HG03460 (cell line): Measurements from ENCODE around the gene PHYKPL.

Experiments used
- ATAC-seq: cut with Tn5 transposase; IDR thresholded peaks from one replicate; pipeline ENCODE4 v1.9.1; 2021; ENCODE audit not compliant: unreplicated experiment

PHYKPL gene

DNA sequence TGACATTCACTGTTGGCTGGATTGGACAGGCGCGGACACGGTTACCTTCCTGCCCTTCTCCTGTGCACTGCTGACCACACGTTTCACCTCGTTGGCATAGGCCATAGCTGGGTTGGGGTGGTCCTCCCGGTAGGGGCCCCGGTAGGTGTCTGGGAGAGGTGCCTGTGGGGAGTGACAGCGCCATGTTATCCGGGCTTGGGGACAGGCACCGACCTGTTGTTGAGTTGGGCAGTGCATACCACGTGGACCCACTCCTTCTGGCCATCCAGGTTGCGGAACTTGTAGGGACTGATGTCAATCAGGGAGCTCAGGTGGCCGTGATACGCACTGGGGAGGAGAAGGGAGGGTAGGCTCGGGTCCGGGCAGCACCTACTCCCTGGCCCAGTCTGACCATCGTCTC lies 8.2 kb downstream of the PHYKPL start:
- ATAC-seq = no peak

DNA sequence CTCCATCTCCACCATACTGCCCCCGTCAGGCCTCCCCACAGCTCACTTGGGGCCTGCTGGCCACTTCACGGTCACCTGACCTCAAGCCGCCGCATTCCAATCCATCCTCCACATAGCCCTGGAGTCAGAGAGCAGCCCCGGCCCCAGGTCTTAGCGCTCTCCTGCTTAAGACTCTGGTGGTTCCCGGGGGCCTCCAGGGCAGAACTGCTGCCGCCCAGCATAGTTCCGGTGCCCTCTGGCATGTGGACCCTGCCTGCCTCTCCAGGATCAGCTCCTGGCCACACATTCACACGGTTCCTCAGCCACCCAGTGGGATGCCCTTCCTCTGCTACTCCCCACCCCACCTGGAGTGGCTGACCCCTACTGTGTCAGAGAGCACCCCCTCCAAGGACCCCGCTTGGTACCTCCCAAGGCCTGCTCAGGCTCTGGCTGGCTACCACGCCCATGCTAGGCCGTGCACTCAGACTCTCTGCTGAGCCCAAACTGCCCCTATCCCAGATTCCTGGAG lies 8.7 kb downstream of the PHYKPL start:
- no peak for ATAC-seq

DNA sequence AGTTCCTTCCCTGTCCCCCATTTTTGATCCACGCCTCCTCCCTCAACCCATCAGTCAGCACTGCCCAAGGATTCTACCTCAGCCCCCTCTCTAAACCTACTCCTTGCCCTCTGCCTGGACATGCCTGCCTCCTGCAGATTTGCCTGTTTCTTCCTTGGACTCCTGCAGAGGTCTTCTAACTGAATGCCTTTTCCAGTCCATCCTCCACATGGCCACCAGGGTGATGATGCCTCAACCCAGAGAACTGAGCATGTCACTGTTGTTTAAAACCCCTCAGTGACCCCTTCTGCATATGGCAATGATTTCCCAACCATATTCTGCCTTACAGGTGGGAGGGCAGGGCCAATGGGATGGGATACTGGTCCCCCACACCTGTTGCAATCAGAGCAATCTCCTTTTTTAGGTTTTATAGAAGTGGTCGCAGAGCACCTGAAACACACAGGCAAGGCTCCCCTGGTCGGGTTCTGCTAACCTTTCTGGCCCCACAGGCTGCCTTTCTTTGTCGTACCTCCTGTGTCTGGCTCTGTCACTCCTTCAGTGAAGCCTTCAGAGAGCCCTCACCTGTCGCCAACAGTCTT lies 9.3 kb downstream of the PHYKPL start:
- no peak for ATAC-seq

DNA sequence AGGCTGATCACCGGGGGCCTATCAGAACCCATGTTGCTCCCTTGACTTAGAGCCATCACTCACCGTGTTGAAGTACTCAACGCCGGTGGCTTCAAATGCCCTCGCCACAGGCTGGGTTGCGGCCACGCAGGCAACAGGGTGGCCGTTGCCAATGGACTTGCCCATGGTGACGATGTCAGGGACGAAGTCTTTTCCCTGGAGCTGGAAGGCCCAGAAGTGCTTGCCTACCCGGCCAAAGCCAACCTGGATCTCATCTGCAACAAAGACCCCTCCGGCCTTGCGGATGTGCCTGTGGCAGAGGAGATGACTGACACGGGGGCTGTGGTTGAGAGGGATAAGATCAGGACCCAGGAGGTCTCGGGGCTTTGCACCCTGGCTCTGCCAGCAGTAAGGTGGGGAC lies 10.3 kb downstream of the PHYKPL start:
- no peak for ATAC-seq

DNA sequence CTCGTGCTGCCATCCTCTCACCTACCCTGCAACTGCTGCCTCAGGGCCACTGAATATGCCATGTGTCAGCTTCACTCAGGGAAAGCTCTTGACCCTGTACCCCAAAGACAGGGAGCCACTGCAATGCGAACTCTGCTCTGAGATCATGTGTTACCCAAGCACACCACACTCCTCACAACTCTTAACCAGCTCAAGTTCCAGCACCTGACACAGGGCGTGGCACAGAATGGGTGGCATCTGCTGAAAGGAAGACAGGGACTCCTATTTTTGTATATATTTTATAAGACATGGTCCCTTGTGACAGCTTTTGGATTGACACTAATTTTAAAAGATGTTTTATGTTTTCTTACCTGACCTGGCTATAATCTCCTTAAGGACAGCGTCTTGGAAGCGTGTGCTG lies 10.7 kb downstream of the PHYKPL start:
- ATAC-seq = no peak

DNA sequence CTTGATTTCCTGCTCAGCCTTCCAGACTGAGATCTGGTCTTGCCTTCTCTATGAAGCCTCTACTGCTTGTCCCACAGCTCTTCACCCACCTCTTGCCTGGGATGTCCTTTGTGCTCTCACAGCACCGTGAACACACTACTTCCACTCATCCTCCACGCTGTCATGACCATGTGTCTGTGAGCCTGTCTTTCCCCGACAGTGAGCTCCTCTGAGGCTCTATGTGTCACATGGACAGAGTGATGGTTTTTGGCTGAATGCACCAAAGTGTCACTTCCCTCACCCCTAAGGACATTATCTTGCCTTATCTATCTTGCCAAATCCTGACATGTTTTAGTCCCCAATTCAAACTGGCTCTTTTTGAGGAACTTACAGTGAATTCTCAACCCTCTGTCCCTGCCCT lies 11.3 kb downstream of the PHYKPL start:
- no peak for ATAC-seq

DNA sequence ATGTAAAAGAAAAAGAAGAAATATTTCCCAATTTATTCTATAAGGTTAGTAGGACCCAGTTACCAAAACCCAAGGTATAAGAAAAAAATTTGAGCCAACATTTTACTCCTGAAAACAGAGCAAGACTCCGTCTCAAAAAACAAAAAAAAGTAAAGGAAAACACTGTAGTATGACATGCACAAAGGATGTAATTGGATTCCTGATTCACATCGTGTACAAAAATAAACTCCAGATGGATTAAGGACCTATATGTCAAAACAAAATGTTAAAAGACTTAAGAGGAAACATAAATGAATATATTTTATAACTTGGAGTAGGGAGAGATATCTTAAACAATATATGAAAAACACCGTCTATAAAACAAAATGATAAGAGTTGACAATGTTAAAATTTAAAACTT lies 13.8 kb downstream of the PHYKPL start:
- no peak for ATAC-seq

DNA sequence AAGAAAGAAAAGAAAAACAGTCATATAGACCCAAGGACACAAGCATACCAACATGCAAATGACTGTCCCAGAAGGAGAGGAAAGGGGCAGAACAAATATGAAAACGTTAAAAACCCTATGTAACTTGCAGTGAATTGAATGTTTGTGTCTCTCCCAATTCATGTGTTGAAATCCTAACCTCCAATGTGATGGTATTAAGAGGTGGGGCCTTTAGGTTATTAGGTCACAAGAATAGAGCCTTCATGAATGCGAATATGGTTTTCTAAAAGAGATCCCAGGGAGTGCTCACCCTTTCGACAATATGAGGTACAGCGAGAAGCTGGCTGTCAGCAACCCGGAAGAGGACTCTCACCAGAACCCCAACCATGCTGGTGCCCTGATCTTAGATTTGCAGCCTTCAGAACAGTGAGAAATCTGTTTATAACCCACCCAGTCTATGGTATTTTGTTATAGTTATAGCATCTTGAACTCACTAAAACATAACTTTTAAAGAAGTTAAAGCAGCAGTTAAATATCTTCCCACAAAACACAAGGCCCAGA lies 14.3 kb downstream of the PHYKPL start:
- no peak for ATAC-seq

DNA sequence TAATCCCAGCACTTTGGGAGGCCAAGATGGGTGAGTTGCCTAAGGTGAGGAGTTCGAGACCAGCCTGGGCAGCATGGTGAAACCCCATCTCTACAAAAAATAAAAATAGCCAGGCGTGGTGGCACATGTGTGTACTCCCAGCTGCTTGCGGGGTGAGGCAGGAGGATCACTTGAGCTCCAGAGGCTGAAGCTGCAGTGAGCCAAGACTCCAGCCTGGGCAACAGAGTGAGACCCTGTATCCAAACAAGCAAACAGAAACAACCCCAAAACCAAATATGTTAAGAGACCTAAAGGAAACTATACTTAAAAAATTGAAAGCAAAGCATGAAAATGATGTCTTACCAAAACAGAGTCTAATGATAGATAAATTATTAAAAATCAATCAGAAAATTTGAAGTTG lies 15.8 kb downstream of the PHYKPL start:
- no peak for ATAC-seq

DNA sequence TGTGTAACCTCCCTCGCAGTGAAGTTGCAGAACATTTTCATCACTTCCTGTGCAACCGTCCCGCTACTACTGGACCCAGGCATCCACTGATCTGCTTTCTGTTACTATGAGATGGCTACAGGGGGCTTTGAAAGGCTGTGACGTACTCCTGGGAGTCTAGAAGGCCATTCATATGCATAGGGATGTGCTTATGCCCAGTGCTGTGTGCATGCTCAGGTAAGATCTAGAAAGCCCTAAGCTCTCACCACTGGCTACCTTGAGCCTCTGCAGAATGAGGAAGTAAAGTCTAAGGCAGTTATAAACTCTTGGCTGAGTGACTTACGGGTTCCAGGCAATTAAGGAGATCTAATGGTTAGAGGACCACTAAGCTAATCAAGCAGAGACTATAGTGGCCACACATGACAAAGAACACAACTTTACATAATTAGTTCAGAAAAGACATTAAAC lies 16.5 kb downstream of the PHYKPL start:
- ATAC-seq = no peak

DNA sequence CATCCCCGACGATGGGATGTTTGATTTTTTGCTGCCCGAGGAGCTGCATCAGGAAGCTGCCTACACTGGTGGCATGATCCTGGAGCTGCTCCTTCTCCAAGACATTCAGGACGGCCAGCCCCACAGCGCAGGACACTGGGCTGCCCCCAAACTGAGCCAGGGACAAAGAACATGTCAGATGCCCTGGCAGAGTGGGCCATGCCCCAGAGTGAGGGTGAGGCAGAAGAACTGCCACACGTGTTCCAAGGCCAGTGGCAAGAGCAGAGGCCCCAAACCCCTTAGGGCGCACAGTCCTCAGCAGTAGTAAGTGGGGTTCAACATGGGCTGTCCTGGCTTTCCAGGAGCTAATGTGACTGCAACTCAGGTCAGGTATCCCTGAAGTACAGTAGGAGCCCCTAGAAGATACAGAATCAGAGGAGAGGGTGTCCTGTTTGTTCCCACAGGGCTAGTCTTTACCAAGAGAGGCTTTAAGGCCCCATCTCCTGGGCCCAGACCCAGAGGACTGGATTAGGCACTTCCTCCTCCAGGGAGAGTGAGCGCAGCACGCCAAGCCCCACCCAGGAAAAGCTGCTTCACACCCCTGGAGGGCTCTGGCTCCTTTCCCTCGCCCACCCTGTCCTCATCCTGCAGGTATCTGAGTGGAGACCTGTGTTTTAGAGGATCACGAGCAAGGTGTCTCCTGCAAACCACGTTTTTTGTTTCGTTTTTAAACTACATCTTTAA lies 17.2 kb downstream of the PHYKPL start:
- ATAC-seq = no peak

DNA sequence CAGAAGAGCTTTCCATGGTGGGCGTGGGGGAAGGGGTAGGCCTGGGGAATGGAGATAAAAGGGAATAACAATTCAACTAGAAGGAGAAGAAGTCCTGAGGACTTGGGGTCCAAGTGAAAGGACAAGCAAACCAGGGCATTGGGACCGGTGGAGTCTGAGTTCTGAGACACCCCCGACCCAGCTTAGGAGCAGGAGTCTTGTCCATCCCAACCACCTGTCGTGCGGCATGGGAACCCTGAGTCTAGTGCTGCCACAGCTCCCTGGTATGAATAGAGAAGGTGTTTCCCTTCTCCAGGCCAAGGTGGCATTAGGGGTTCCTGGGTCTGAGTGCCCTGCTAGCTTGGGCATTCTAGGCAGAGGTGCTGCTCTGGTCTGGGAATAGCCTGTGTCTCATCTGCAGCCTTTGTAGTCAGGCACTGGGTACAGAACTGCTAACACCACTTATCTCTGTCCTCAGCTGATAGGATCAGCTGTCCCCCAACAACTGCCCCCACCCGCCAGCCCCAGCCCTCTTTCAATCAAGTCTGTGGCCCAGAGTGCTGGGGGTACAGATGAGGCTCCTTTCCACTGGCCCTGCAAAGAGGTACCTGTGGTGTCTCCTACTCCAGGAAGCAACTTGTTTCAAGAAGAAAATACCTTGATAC lies 18.3 kb downstream of the PHYKPL start:
- ATAC-seq = no peak

DNA sequence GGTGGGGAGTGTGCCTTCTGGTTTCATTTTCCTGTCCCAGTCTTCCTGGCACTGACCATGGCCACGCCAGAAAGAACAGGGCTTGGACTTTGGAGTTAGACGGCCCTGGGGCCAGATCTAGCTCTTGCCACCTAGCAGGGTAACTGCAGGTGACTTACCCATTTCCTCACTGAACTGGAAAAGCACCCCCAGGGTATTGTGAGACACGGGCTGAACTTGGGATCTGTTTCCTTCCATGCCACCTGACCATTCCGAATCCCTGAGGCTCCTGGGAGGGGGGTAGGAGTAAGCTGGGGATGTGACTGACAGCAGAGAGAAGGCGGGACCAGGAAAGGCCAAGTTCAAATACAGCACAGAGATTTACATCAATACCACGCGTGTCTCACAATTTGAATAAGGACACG lies 18.9 kb downstream of the PHYKPL start:
- no peak for ATAC-seq

DNA sequence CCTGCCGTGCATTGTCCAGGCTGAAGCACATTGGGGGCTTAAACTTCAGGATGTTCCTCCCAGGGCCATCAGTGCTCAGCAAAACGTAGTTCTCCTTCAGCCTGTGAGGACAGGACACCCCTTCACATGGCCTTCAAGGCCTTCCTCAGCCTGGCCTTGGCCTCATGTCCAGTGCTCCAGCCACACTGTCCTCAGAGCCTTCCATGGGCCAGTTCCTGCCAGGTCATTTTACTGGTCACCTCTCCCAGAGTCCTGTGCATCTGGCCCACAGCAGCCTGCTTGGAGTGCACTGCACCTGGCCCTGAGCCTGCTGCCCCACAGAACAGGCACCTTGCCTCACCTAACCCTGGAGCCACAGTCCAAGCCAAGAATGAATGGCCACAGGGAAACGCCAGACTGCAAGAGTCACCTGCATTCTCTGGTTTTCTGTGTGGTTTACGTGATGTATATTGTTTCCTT lies 19.6 kb downstream of the PHYKPL start:
- ATAC-seq = no peak

DNA sequence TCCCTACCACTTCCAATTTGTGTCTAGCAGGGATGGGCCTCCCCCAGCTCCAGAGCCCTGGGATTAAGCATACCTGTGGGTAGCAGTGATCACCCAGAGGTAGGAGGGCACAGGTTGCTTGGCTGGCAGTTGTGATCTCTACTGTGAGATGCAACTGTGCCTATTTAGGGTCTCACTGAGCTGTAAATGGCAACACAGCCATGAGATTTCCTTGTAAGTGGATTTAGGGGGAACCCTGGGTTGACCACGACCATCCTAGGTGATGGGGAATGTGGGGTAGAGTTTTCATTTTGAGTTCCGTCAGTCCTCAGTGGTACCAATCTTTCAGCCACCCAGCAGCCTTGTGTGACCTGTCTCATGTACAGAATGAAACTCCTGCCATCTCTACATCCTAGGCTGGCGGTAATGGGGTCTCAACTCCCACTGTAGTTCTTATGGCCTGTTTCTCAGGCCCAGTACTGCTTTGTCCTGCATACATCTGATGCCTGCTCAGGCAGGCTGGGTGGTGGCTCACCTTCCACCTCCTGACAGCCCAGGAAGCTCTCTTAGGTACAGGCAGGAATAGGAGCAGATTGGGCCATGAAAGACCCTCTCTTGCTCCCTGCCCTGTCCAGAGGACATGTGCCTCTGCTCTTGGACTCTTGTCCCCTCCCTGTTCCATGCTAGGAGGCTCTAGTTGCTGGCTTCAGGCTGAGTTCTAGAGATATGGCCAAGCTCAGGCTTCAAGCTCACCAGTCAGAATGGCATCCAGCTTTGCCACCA lies 20.2 kb downstream of the PHYKPL start:
- ATAC-seq = no peak

DNA sequence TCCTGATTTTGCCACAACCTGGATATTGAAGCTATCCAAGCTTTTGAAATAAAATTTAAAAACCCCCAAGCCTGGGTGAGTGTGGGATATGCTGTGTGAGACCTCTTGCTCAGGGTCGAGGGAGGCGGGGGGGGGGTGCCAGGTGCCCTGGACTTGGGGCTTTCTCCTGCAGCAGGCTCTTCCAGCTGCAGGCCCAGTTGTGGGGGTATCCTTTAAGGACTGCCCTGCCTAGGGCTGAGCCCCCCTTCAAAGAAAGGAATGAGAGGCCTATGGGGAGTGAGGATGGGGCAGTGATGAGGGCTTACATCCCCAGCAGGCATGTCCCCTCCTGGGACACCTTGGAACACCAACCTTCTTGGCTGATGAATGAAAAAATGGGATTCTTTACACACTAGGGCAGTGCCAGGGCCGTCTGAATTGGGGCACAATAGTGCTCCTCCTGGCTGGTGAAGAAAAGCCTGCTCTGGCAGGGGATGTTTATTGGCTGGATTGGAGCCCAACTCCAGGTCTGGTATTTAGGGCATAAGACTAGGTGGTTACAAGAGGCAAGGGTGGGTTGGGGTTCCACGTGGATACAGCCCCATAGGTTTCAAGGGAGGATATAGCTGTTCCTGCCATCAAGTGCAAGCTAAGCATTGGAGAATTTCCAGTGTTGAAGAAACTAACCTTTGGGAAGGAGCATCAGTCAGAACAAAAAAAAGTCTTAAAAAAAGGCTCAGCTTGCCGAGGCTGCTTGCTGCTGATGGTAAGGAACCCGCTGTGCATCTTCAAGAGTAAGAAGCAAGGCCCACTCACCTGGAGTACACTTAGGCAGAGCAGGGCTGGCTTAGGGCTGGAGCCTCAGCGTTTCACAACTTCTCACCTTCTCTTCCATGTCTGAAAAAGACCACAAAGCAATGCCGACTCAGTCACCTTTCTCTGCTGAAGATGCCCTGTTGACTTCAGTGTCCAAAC lies 21.2 kb downstream of the PHYKPL start:
- no peak for ATAC-seq

DNA sequence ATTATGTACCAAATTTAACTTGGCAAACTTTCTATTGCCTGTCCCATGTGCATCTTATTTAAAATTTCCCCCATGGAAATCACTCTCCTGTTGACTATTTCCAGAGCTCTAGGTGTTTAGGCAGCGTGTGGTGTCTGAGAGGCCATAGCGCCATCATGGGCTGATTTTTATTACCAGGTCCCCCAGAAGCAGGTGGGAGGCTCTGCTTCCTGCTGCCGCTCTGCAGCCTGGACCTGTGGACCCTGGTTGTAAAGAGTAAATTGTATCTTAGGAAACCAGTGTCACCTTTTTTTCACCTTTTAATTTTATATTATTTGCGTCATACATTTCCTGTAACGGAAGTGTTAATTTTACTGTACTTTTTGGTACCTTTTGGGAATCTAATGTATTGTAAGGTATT lies 21.9 kb downstream of the PHYKPL start:
- no peak for ATAC-seq

DNA sequence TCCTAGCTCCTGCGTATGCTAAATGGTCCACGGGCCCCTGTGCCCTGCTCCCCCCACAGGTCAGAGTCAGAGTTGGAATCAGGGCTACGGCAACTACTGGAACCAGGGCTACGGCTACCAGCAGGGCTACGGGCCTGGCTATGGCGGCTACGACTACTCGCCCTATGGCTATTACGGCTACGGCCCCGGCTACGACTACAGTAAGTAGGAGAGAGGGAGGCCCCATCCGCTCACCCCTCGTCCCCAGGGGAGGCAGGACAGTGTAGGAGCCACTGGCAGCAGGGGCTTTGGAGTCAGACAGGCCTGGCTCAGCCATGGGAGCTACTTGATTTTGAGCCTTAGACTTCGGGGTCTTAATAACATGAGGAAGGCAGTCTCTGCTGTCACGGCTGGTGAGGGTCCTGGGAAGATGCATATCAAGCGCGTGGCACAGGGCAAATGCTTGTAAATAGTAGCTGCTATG lies 22.5 kb downstream of the PHYKPL start:
- no peak for ATAC-seq

DNA sequence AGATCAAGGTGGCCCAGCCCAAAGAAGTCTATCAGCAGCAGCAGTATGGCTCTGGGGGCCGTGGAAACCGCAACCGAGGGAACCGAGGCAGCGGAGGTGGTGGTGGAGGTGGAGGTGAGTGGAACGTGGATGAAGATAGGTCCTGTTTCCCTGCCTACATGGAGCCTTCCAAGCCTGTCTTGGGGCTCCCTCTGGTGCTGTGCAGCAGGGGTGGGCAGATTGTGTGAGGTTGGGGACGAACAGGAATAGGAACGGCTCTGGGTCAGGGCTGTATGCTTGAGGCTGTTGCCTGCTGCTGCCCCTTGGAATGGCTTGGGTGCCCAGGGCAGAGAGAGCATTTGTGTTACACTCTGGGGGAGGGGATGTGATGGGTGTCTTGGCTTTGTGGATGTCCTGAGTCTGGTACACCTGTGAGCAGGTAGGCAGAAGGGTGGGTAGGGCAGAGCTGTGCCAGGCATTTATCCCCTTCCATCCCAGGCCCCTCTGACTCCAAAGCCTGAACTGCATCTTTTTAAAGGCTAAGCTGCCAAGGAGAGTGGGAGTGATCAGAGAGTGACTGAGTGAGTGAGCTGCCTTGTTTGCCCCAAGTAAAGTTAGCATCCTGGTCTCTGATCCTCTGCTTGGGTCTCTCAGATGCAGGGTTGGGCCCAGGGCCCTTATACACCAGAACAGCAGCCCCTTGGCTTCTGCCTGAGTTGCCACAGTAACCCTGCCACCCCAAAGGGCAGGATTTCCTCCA lies 23.1 kb downstream of the PHYKPL start:
- no peak for ATAC-seq
